HUES48 (cell line): Measurements from ENCODE around the gene SIM2.

Experiments used
- H3K27ac ChIP-seq: one replicate; pipeline ENCODE4 v1.7.0; 2013; ENCODE audit warnings: low read depth, low read length, inconsistent platforms
- H3K27me3 ChIP-seq: 2 replicates; pipeline ENCODE4 v1.6.1; 2013; ENCODE audit warnings: mild to moderate bottlenecking, low read length; ENCODE audit not compliant: control insufficient read depth, insufficient read depth
- H3K36me3 ChIP-seq: 2 replicates; pipeline ENCODE4 v1.6.1; 2013; ENCODE audit warnings: low read length; ENCODE audit not compliant: control insufficient read depth, insufficient read depth
- H3K4me1 ChIP-seq: 2 replicates; pipeline ENCODE4 v1.6.1; 2013; ENCODE audit warnings: mild to moderate bottlenecking, low read length; ENCODE audit not compliant: control insufficient read depth, insufficient read depth
- H3K4me3 ChIP-seq: 2 replicates; pipeline ENCODE4 v1.5.1; 2013; ENCODE audit warnings: mild to moderate bottlenecking, low read depth, low read length
- H3K9ac ChIP-seq: 2 replicates; pipeline ENCODE4 v1.6.1; 2013; ENCODE audit warnings: mild to moderate bottlenecking, low read depth, low read length, moderate library complexity
- H3K9me3 ChIP-seq: 2 replicates; pipeline ENCODE4 v1.6.1; 2013; ENCODE audit warnings: low read length; ENCODE audit not compliant: control insufficient read depth, insufficient read depth

SIM2 gene

DNA sequence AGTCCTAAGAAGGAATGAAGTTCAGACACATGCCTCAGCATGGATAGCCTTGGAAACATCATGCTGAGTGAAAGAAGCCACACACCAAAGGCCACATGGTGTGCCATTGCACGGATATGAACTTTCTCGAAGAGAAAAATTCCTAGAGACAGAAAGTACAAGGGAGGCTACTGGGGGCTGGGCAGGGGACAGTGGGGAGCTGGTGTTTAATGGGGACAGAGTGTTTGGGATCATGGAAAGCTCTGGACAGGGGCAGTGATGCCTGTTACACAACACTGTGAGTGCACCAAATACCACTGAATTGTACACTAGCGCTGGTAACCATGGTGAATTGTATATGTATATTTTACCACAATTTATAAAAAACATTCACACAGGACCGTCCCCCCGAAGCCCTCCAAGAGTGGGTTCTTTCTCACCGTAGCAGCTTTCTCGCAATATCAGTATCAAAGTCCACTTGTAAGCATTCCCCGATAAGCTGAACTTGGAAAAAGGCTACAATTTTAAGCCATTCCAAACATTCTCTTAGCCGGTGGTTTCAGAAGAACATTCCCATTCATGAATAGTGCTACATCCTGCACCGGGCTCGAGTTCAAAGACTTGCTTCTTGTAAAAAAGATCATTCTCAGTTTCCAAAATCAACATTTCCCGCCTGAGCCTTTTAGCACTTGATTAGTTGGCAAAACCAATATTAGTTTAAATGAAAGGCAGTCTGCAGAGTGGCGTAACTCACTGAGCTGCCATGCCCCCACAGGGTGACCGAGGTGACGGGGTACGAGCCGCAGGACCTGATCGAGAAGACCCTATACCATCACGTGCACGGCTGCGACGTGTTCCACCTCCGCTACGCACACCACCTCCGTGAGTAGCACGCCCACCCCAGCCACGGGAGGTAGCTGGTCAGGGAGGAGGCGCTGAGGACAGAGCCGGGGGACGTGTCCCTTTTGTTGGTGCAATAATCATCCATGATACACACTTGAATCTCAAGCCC lies 31.7 kb downstream of the SIM2 start:
- no peaks in the 10 kb centered on the region for H3K27me3 ChIP-seq
- no peak overlapping the region for H3K4me3 ChIP-seq
- H3K27ac ChIP-seq: no peak overlapping the region
- no peaks in the 10 kb centered on the region for H3K9me3 ChIP-seq
- H3K9ac ChIP-seq: no peak overlapping the region
- no peaks in the 10 kb centered on the region for H3K36me3 ChIP-seq
- no peaks in the 10 kb centered on the region for H3K4me1 ChIP-seq

DNA sequence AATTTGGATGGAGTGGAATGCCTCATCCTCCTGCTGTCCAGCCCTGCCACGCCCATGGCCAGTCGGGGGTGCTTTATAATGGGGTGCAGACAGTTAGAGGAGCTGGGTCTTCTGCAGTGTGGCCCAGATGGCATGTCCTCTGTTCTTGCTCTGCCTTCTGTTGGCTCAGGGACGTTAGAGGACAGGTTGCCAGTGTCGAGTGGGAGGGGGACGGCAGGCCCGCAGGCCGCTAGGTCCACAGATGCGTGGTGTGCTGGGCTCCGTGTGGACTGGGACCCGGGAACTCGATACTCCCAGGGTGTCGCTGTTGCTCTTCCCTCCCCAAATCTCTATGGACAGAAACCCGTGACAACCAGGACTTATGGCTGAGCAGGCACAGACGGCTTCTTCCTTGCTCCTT lies 33.3 kb downstream of the SIM2 start:
- Histone ChIP-seq H3K9ac (no peak overlapping the region), H3K27me3 (no peaks in the 10 kb centered on the region), H3K9me3 (no peaks in the 10 kb centered on the region), H3K36me3 (no peaks in the 10 kb centered on the region), H3K27ac (no peak overlapping the region), H3K4me3 (no peak overlapping the region), H3K4me1 (no peaks in the 10 kb centered on the region)

DNA sequence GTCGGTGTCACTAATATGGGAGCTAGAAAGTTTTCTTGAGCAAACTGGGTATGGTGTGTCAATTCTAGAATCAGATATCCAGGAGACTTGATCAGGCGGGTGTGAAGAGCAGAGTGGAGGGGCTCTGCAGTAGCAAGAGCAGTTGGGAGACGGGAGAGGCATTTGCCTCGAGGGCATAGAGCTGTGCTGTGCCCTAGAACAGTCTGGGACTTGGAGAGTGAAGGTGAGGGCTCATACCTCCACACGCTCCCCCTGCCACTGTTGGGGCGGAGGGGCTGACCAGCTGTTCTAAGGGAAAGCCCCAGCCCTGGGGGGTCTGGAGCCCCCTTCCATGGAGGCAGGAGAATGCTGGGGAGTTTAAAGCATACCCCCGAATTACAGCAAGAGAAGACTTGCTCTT lies 33.8 kb downstream of the SIM2 start:
- H3K4me1 ChIP-seq: no peaks in the 10 kb centered on the region
- H3K27ac ChIP-seq: no peak overlapping the region
- no peaks in the 10 kb centered on the region for H3K9me3 ChIP-seq
- no peaks in the 10 kb centered on the region for H3K27me3 ChIP-seq
- no peak overlapping the region for H3K9ac ChIP-seq
- no peak overlapping the region for H3K4me3 ChIP-seq
- H3K36me3 ChIP-seq: no peaks in the 10 kb centered on the region

DNA sequence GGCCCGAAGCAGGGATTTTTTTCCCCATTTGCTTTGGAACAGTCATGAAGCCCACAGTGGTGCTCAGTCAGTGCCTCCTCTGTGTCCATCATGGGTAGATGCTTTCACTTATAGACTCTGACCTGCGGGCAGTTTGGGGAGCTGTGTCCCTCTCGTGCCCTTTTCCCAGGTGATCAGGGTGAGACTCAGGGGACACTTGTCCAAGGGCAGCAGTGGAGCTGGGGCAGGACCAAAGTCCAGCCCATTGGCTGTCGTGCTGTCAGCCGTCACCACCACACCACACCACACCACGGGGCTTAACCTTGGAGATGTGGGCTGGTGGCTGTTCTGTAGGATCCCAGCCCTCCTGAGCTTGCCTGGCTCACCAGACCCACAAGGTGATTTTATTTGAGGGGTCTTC lies 34.9 kb downstream of the SIM2 start:
- no peak overlapping the region for H3K9ac ChIP-seq

DNA sequence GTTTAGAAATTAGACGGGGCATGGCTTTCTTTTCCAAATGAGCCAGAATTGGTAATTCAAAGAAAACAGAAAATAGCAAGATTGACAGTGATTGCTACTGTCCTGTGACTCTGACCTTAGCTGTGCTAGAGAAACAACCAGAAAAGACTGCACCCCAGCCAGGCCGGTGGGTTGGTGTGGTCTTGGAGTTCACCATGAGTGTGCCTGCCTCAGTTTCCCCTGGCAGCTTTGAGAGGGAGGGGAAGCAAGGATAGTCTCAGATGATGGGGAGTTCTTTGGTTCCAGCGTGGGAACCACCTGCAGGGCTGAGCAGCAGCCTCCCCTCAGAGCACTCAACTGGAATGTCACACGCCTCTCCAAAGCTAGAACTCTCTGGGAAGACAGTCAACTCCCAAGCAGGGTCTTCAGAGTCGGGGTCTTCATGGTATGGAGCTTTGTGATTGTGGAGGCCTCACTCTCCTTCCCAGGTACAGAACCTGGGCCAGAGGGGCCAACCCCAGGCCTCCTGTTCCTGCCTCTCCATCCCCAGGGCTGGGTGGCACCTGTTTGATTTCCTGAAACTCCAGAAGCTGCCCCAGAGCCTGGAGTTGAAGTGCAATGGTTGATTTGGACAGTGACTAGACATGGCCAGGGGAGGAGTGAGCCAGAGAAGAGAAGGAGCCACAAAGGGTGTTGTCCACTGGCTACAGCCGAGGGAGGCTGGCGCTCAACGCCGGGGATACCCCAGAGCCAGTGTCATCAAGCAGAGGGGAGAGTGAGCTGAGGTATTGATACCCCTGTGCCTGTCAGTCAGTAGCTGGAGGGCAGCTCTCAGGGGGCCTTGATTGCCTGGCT lies 35.7 kb downstream of the SIM2 start:
- H3K9ac ChIP-seq: no peak overlapping the region
- no peak overlapping the region for H3K27ac ChIP-seq
- H3K4me3 ChIP-seq: no peak overlapping the region
- no peaks in the 10 kb centered on the region for H3K9me3 ChIP-seq
- no peaks in the 10 kb centered on the region for H3K27me3 ChIP-seq
- H3K36me3 ChIP-seq: no peaks in the 10 kb centered on the region
- no peaks in the 10 kb centered on the region for H3K4me1 ChIP-seq

More for the DNA sequence above, 34.9 kb downstream of the SIM2 start:
- Histone ChIP-seq H3K4me3 (no peak overlapping the region), H3K4me1 (no peaks in the 10 kb centered on the region), H3K36me3 (no peaks in the 10 kb centered on the region), H3K27me3 (no peaks in the 10 kb centered on the region), H3K27ac (no peak overlapping the region), H3K9me3 (no peaks in the 10 kb centered on the region)

DNA sequence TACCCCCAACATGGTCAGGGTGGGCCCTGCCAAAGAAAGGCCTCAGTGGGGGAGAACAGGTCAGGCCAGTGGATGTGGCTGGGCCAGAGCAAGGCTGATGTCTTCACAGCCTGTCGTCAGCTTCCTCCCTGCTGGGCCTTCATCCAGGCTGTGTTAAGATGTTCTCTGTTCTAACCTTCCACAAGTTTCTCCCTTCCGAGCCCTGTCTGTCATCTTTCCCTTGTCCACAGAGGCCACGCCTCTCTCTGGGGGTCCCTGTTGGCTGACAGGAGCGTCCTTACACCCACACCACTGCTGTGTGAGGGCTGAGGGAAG lies 36.2 kb downstream of the SIM2 start:
- no peak overlapping the region for H3K27ac ChIP-seq
- H3K9ac ChIP-seq: no peak overlapping the region
- no peaks in the 10 kb centered on the region for H3K9me3 ChIP-seq
- H3K4me3 ChIP-seq: no peak overlapping the region
- H3K36me3 ChIP-seq: no peaks in the 10 kb centered on the region
- H3K27me3 ChIP-seq: no peaks in the 10 kb centered on the region
- no peaks in the 10 kb centered on the region for H3K4me1 ChIP-seq

DNA sequence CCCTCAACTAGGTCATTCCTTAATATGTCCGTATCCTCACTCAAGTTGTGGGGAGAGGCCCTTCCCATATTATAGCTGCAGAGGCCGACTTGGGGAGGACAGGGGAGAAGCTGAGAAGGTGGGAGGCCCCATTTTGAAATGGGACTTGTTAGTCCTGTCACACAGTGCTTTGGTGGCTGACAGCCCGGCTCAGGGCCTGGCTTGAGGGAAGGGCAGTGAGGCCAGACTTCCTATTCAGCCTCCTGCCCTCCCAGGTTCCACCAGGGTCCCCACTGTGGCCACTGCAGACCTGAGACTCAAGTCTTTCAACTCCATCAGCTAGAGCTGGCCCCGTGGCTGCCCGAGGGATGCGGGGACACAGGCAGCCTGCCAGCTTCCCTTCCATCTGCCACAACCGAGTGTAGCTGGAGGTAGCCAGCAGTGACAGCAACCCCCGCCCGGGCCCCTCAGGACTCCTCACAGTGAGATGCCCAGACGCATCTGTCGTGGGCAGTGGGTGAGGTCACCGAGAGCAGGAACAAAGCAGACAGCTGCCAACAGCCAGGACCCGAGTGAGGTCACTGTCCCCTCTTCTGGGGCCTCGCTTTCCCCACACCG lies 36.9 kb downstream of the SIM2 start:
- no peak overlapping the region for H3K4me3 ChIP-seq

DNA sequence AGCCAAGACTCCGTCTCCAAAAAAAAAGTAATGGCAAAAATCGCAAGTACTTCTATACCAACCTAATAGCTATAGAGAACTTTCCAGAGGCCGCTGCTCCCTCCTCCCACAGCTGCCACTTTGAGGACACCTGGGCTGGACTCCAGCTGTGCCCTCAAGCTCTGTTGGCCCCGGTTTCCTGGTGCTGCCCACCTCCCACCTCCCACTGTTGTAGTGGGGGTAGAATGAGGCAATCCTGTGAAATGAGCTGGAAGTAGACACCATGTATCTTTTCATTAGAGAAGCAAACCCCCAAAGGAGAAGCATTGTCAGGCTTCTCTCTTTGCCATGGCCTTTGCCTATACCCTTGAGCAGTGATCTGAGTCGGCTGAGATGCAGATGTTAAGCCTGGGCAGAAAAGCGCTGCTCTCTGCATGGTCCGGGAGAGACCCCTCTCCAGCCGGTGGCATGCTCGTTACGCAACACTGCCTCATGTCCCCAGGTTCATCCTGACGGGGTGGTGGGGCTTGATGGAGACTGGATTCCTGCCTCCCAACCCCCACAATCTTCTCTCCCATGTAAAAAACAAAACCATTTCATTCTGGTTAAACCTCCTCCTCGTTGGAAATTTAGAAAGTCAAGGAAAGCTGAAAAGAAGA lies 39.7 kb downstream of the SIM2 start:
- Histone ChIP-seq H3K9ac (no peak overlapping the region), H3K27me3 (no peaks in the 10 kb centered on the region), H3K27ac (no peak overlapping the region), H3K4me3 (no peak overlapping the region), H3K9me3 (no peaks in the 10 kb centered on the region), H3K36me3 (no peaks in the 10 kb centered on the region), H3K4me1 (no peaks in the 10 kb centered on the region)

More for the DNA sequence above, 36.9 kb downstream of the SIM2 start:
- no peaks in the 10 kb centered on the region for H3K27me3 ChIP-seq
- H3K9me3 ChIP-seq: no peaks in the 10 kb centered on the region
- no peak overlapping the region for H3K9ac ChIP-seq
- no peaks in the 10 kb centered on the region for H3K4me1 ChIP-seq
- no peak overlapping the region for H3K27ac ChIP-seq
- no peaks in the 10 kb centered on the region for H3K36me3 ChIP-seq

DNA sequence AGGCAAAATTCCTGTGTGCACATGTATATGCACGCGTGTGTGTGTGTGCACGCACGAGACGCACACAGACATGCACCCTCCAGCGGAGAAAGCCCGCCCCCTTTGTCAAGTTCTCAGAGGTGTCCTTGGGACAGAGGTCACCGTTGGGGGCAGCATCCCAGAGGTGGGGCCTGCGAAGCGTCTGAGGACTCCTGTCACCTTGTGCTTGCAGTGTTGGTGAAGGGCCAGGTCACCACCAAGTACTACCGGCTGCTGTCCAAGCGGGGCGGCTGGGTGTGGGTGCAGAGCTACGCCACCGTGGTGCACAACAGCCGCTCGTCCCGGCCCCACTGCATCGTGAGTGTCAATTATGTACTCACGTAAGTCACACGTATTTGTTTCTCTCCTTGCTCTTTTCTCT lies 42.6 kb downstream of the SIM2 start:
- Histone ChIP-seq H3K27ac (no peak overlapping the region), H3K27me3 (peaks cover 4% of the 10 kb centered on the region), H3K4me1 (no peaks in the 10 kb centered on the region), H3K36me3 (no peaks in the 10 kb centered on the region), H3K9me3 (no peaks in the 10 kb centered on the region), H3K9ac (no peak overlapping the region), H3K4me3 (no peak overlapping the region)

DNA sequence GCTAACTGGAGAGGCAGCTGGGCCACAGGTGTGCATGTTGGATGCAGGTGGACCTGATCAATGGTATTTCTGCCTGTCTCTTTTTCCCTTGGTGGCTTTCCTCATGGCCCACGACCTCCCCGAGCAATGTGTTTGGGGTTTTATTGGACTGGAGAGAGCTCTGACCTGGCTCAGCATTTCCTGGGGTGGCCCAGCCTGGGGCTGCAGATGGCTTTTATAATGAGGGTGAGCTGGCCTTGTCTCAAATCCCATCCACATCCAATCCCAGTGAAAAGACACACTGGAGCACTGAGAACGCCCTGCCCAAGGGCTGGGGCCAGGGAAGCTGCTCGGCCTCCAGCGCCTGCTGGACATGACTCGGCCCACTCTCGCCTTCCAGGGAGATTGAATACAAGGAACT lies 44.1 kb downstream of the SIM2 start:
- Histone ChIP-seq H3K27me3 (peaks cover 13% of the 10 kb centered on the region), H3K9ac (no peak overlapping the region), H3K4me1 (peaks cover 6% of the 10 kb centered on the region), H3K36me3 (no peaks in the 10 kb centered on the region), H3K27ac (no peak overlapping the region), H3K9me3 (no peaks in the 10 kb centered on the region), H3K4me3 (no peak overlapping the region)
